Hematopoietic multipotent progenitor cell treated with erythropoietin and hydrocortisone succinate and interleukin-3 and kit ligand, for 17 days (in vitro differentiated cells): Measurements from ENCODE around the gene UQCRQ.

Experiments
- DNase-seq: peaks from one replicate; pipeline ENCODE4 v3.0.0-alpha.2; 2015; ENCODE audit warnings: low spot score

UQCRQ gene

GRCh38 chr5:132916086-132916485 is 49.6 kb downstream of the UQCRQ start:
- no peak for DNase-seq
